Tibial nerve (tissue), 4 donors: ENCODE measurements around the gene FBXO21. TPM values are rescaled to one million over a fixed set of nuclear protein-coding genes. Genes with fewer than 3 reads are reported as not detected.
"Not testable (repeated sequence)": the region's sequence is repeated elsewhere in the genome, so short reads cannot be mapped to it uniquely, and the experiment has no call there.

Source experiments
- DNase-seq, 2 donors: peaks; one replicate each; pipeline ENCODE4 v3.0.0-alpha.2; 2019; ENCODE audit warnings: low spot score in 2 of 2
- H3K27ac ChIP-seq, 4 donors: fragments of 200-600 bp; sonication (generic) in 3 of 4; one replicate each; pipeline ENCODE4 v1.5.1; 2017 to 2019; ENCODE audit warnings: mild to moderate bottlenecking in 1 of 4
- H3K27me3 ChIP-seq, 2 donors: fragments of 200-600 bp; sonication (generic) in 1 of 2; one replicate each; pipeline versions ENCODE4 v1.5.1 to v1.6.0; 2017 to 2019
- H3K36me3 ChIP-seq, 3 donors: fragments of 200-600 bp; sonication (generic); one replicate each; pipeline ENCODE4 v1.5.1; 2018 to 2019
- H3K4me1 ChIP-seq, 4 donors: fragments of 200-600 bp; sonication (generic) in 3 of 4; one replicate each; pipeline ENCODE4 v1.5.1; 2017 to 2019
- H3K4me3 ChIP-seq, 4 donors: fragments of 200-600 bp; sonication (generic) in 3 of 4; one replicate each; pipeline ENCODE4 v1.5.1; 2017 to 2019; ENCODE audit warnings: mild to moderate bottlenecking in 1 of 4, moderate library complexity in 1 of 4
- H3K9me3 ChIP-seq, 4 donors: fragments of 200-600 bp; sonication (generic) in 3 of 4; one replicate each; pipeline ENCODE4 v1.5.1; 2017 to 2019
- EP300 ChIP-seq, 2 donors: sonication (generic); formaldehyde crosslinking; IDR thresholded peaks; one replicate each; pipeline ENCODE4 v1.6.1; 2017; ENCODE audit warnings: antibody characterized with exemption in 2 of 2, mild to moderate bottlenecking in 1 of 2
- POLR2A ChIP-seq, 2 donors: fragments of 450-650 bp; IDR thresholded peaks; one replicate each; pipeline ENCODE4 v1.6.1; 2017; ENCODE audit warnings: antibody characterized with exemption in 2 of 2, mild to moderate bottlenecking in 2 of 2, moderate library complexity in 2 of 2
- WGBS, 2 donors: methylation state at CpG; one replicate each; pipeline ENCODE4 v1.1.5; 2018; 5-methylcytosine and 5-hydroxymethylcytosine counted together
- total RNA-seq, 4 donors: library from RNA; depleted of rRNA; stranded (reverse); fragments of >200 nt; gene quantifications; one replicate each; pipeline ENCODE4 v1.1.0, GENCODE V29; 2016
- TF ChIP-seq, protein P1 (sequence below), 5 experiments: fragments of 200-600 bp in 3 of 5; fragments of 450-650 bp in 2 of 5; sonication (generic) in 3 of 5; IDR thresholded peaks; one replicate each; pipeline ENCODE4 v1.5.1; 2016 to 2019; ENCODE audit warnings: antibody characterized with exemption in 5 of 5, mild to moderate bottlenecking in 3 of 5, moderate library complexity in 2 of 5

The FBXO21 gene
- total RNA-seq, 4 donors from 2014 or later: 56.1 to 154 (median 84.6) TPM

DNA sequence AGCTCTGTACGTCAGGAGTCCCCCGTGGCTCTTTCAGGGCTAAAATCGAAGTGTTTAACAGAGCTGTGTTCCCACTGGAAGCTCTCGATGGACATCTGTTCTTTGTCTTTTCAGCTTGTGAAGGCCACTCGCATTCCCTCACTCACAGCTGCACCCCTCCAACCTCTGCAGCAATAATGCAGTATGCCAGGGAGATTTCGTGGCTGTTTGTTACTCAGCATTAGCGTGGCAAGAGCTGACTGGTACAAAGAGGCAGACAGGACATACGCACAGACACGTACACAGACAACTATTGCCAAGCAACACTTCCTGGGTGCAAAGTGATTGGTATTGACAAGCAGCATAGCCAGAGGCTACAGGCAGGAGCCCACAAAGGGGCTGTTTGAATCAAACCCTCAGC lies 11.8 kb upstream of the FBXO21 start:
- Histone ChIP-seq H3K36me3 (no peaks in the 10 kb centered on the region), H3K9me3 (no peaks in the 10 kb centered on the region), H3K27me3 (no peaks in the 10 kb centered on the region), H3K4me3 (no peak overlapping the region), H3K4me1 (no peaks in the 10 kb centered on the region), H3K27ac (no peak overlapping the region)
- no peak for TF ChIP-seq POLR2A (IDR thresholded peaks at IDR 0.05)
- no peak for TF ChIP-seq EP300 (IDR thresholded peaks at IDR 0.05)
- TF ChIP-seq, protein P1, sequence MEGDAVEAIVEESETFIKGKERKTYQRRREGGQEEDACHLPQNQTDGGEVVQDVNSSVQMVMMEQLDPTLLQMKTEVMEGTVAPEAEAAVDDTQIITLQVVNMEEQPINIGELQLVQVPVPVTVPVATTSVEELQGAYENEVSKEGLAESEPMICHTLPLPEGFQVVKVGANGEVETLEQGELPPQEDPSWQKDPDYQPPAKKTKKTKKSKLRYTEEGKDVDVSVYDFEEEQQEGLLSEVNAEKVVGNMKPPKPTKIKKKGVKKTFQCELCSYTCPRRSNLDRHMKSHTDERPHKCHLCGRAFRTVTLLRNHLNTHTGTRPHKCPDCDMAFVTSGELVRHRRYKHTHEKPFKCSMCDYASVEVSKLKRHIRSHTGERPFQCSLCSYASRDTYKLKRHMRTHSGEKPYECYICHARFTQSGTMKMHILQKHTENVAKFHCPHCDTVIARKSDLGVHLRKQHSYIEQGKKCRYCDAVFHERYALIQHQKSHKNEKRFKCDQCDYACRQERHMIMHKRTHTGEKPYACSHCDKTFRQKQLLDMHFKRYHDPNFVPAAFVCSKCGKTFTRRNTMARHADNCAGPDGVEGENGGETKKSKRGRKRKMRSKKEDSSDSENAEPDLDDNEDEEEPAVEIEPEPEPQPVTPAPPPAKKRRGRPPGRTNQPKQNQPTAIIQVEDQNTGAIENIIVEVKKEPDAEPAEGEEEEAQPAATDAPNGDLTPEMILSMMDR (IDR thresholded peaks at IDR 0.05): no peak
- no peak for DNase-seq
- 87 to 90% methylated on average over 9 of the region's 9 CpGs for WGBS, 2 donors

DNA sequence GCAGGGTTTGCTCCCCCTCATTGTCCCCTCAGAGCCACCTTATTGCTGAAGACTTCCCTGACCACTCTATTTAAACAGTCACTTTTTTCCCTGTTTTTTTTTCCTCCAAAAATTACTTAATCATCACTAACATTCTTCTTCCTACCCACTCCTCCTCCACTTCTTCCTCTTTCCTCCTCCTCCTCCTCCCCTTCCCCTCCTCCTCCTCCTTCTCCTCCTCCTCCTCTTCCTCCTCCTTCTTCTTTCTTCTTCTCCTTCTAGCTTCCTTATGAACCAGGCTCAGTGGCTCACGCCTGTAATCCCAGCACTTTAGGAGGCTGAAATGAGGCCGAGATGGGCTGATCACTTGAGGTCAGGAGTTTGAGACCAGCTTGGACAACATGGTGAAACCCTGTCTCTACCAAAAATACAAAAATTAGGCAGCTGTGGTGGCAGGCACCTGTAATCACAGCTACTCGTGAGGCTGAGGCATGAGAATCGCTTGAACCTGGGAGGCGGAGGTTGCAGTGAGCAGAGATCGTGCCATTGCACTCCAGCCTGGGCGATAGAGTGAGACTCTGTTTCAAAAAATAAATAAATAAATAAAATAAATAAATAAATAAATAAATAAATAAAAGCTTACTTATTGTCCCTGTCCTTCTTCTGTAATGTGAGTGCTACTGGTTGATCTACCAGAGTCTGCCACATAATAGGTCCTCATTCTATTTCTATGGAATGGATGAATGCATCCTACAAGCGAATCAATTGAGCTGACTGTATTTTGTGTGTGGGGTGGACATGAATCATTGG lies 9.9 kb upstream of the FBXO21 start:
- not testable (repeated sequence) for H3K9me3 ChIP-seq, H3K27me3 ChIP-seq, H3K4me3 ChIP-seq, H3K36me3 ChIP-seq, H3K27ac ChIP-seq, DNase-seq, H3K4me1 ChIP-seq
- WGBS, 2 donors: 87 to 88% methylated on average over 8 of the region's 8 CpGs

DNA sequence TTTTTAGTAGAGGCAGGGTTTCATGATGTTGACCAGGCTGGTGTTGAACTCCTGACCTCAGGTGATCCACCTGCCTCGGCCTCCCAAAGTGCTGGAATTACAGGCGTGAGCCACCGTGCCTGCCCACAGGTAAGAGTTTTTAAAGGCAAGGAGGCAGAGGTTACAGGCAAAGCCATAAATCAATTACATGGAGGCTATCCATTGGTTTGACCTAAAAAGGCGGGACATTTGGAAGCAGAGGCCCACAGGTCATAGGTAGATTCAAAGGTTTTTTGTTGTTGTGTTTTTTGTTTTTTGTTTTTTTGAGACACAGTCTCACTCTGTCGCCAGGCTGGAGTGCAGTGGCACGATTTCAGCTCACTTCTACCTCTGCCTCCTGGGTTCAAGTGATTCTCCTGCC lies 6.1 kb upstream of the FBXO21 start:
- H3K4me1 ChIP-seq, H3K27me3 ChIP-seq, DNase-seq, H3K36me3 ChIP-seq, H3K4me3 ChIP-seq, H3K27ac ChIP-seq, H3K9me3 ChIP-seq: not testable (repeated sequence)
- 90 to 96% methylated on average over 6 of the region's 6 CpGs for WGBS, 2 donors

DNA sequence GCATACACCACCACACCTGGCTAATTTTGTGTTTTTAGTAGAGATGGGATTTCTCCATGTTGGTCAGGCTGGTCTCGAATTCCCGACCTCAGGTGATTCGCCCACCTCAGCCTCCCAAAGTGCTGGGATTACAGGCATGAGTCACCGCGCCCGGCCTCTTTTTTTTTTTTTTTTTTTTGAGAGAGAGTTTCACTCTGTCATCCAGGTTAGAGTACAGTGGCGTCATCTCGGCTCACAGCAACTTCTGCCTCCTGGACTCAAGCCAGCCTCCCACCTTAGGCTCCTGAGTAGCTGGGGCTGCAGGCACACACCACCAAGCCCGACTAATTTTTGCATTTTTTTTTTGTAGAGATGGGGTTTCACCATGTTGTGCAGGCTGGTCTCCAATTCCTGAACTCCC lies 4.8 kb upstream of the FBXO21 start:
- 89 to 92% methylated on average over 9 of the region's 9 CpGs for WGBS, 2 donors
- DNase-seq, H3K4me3 ChIP-seq, H3K36me3 ChIP-seq, H3K9me3 ChIP-seq, H3K27me3 ChIP-seq, H3K27ac ChIP-seq, H3K4me1 ChIP-seq: not testable (repeated sequence)

DNA sequence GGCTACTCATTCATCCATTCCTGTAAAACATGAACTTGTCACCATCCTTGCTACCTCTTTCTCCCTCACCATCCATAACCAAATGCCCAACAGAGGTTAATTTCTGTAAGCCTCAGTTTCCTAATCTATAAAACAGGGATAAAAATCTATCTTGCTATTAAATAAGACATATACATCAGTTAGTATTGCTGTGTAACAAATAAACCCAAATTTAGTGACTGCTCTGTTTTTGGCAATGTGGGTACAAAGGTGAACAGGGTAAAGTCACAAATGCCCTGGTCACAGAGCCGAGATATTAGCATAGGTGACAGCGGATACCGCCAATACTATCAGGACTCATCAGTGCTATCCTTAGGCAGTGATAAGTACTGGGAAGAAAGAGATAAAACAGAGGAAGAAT lies 3.6 kb upstream of the FBXO21 start:
- H3K9me3 ChIP-seq: no peaks in the 10 kb centered on the region
- H3K27ac ChIP-seq: no peak overlapping the region
- 80% methylated on average over 3 of the region's 3 CpGs for WGBS, 2 donors
- TF ChIP-seq EP300 (IDR thresholded peaks at IDR 0.05): no peak
- TF ChIP-seq POLR2A (IDR thresholded peaks at IDR 0.05): no peak
- TF ChIP-seq, protein P1 (IDR thresholded peaks at IDR 0.05): no peak
- DNase-seq: no peak
- H3K4me3 ChIP-seq: no peak overlapping the region
- H3K36me3 ChIP-seq: no peaks in the 10 kb centered on the region
- H3K4me1 ChIP-seq: peaks cover 0 to 15% (median 3%) of the 10 kb centered on the region in 4 donors
- no peaks in the 10 kb centered on the region for H3K27me3 ChIP-seq

DNA sequence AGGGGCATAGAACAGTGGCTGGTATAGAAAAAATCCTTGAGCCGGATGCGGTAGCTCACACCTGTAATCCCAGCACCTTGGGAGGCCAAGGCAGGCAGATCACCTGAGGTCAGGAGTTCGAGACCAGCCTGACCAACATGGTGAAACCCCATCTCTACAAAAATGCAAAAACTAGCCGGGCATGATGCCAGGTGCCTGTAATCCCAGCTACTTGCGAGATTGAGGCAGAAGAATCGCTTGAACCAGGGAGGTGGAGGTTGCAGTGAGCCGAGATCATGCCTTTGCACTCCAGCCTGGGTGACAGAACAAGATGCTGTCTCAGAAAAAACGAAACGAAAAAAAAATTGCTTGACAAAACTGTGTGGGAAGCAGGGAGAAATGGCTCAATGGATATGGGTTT lies 2.3 kb upstream of the FBXO21 start:
- H3K36me3 ChIP-seq, H3K4me3 ChIP-seq, H3K27ac ChIP-seq, H3K27me3 ChIP-seq, DNase-seq, H3K9me3 ChIP-seq: not testable (repeated sequence)
- WGBS, 2 donors: 72 to 74% methylated on average over 9 of the region's 9 CpGs
- peaks cover 0 to 25% (median 6%) of the 10 kb centered on the region in 4 donors for H3K4me1 ChIP-seq

DNA sequence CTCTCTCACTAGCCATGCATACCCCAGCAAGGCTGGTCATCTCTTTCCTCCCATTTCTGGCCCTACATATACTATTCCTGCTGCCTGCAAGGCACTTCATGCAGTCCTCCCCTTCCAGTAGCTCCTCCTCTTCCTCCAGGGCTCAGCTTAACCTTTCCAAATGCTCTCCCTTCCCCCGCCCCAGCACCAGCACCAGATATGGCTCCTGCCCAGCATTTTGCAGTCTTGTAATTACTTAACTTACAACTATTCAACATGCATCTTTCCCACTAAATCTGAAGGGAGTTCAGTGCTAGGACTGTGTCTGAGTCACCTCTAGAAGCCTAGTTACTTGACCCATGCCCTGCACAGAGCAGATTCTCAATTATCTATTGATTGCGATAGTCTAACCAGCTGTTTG lies 1.8 kb upstream of the FBXO21 start:
- 83 to 87% methylated on average over 2 of the region's 2 CpGs for WGBS, 2 donors
- Histone ChIP-seq H3K4me3 (no peak overlapping the region), H3K27ac (no peak overlapping the region), H3K36me3 (no peaks in the 10 kb centered on the region), H3K9me3 (no peaks in the 10 kb centered on the region), H3K27me3 (no peaks in the 10 kb centered on the region), H3K4me1 (peaks cover 0 to 25% (median 6%) of the 10 kb centered on the region in 4 donors)
- TF ChIP-seq EP300 (IDR thresholded peaks at IDR 0.05) (no peak), POLR2A (IDR thresholded peaks at IDR 0.05) (no peak)
- TF ChIP-seq, protein P1 (IDR thresholded peaks at IDR 0.05): no peak
- DNase-seq: no peak
